ENCODE measurements around the gene KSR1. TPM values are rescaled to one million over a fixed set of nuclear protein-coding genes. Genes with fewer than 3 reads are reported as not detected.

Gene KSR1
- polyA plus RNA-seq, 1 of the 3 experiments (the other 2 are of a cell fraction), result 7.5 TPM

- no peak overlapping the region for H3K27ac ChIP-seq (ENCODE audit: low read depth in 2 of 2, low read length in 1 of 2)
- H3K9ac ChIP-seq, result no peak overlapping the region
- WGBS (ENCODE audit: low lambda C conversion rate), result 98% methylated on average over 6 of the region's 7 CpGs
- no peak overlapping the region for H3K4me2 ChIP-seq
- TF ChIP-seq FOXM1 (IDR thresholded peaks at IDR 0.05; ENCODE audit: low read depth) (no peak), USF2 (IDR thresholded peaks at IDR 0.05; ENCODE audit: borderline replicate concordance, low read depth, low read length) (no peak), PBX3 (IDR thresholded peaks at IDR 0.05) (no peak), GABPA (IDR thresholded peaks at IDR 0.05; ENCODE audit: low read depth) (no peak), ZBTB33 (IDR thresholded peaks at IDR 0.05; ENCODE audit: borderline replicate concordance, low read depth) (no peak), EP300 (IDR thresholded peaks at IDR 0.05; ENCODE audit: borderline replicate concordance in 1 of 2, low read depth in 1 of 2, low read length in 1 of 2) (no peak), RXRA (IDR thresholded peaks at IDR 0.05; ENCODE audit: borderline replicate concordance, low read depth) (no peak), EZH2phosphoT487 (IDR thresholded peaks at IDR 0.05; ENCODE audit: borderline replicate concordance, low read depth) (no peak), MAX (IDR thresholded peaks at IDR 0.05; ENCODE audit: low read depth) (no peak), JUND (IDR thresholded peaks at IDR 0.05) (no peak), SMC3 (IDR thresholded peaks at IDR 0.05; ENCODE audit: low read depth, low read length) (no peak), NFIC (IDR thresholded peaks at IDR 0.05; ENCODE audit: borderline replicate concordance) (no peak), RCOR1 (IDR thresholded peaks at IDR 0.05; ENCODE audit: low read length) (no peak), POLR2AphosphoS5 (IDR thresholded peaks at IDR 0.05; ENCODE audit: low read depth, low read length) (no peak), TCF12 (IDR thresholded peaks at IDR 0.05) (no peak), TAF1 (IDR thresholded peaks at IDR 0.05; ENCODE audit: borderline replicate concordance, low read depth, low read length) (no peak), GATA2 (CRISPR knock-in tag; IDR thresholded peaks at IDR 0.05) (no peak), USF1 (IDR thresholded peaks at IDR 0.05; ENCODE audit: borderline replicate concordance, low read depth) (no peak), TEAD4 (IDR thresholded peaks at IDR 0.05; ENCODE audit: borderline replicate concordance, insufficient read depth) (no peak), REST (IDR thresholded peaks at IDR 0.05; ENCODE audit: low read depth, low read length) (no peak)
- H3K79me2 ChIP-seq (ENCODE audit: insufficient read depth), result peaks cover 6% of the 10 kb centered on the region; the same call in 1 of the 2 replicates
- DNase-seq, result no peak
- no peaks in the 10 kb centered on the region for H3K27me3 ChIP-seq (ENCODE audit: insufficient read depth)
- no peaks in the 10 kb centered on the region for H3K9me2 ChIP-seq
- H3K36me3 ChIP-seq (replicated peaks in 1 of 2; ENCODE audit: control insufficient read depth in 1 of 2, insufficient read depth in 2 of 2, low read length in 1 of 2), result no peaks in the 10 kb centered on the region
- H3K4me3 ChIP-seq (ENCODE audit: low read depth in 2 of 2, low read length in 1 of 2), result no peak overlapping the region
- H3K4me1 ChIP-seq (ENCODE audit: control insufficient read depth in 1 of 2, insufficient read depth in 2 of 2, low read depth in 1 of 2, low read length in 1 of 2), result peaks cover 29 to 53% of the 10 kb centered on the region in 2 experiments; a peak in 3 of 4 replicates
- ChIA-PET CTCF (interaction anchor here (1.2 to 5.2 kb wide), 5 partner anchors 10 to 115 kb away, joined by 3 to 55 read pairs (median 5); partner anchors contain the start of gene KSR1), POLR2A (no interaction called here)
- no peaks in the 10 kb centered on the region for H4K20me1 ChIP-seq (ENCODE audit: insufficient read depth)
- no peak overlapping the region for H2AFZ ChIP-seq (ENCODE audit: low read depth)
- H3F3A ChIP-seq (replicated peaks; ENCODE audit: insufficient read depth), result no peaks in the 10 kb centered on the region
- H3K9me3 ChIP-seq, result no peaks in the 10 kb centered on the region
Measured at GRCh38 chr17:27570578-27570914, 114.3 kb downstream of the KSR1 start.
